Measurements from ENCODE around the gene ADAM12. TPM values are rescaled to one million over a fixed set of nuclear protein-coding genes. Genes with fewer than 3 reads are reported as not detected.

The ADAM12 gene
- total RNA-seq, 2 experiments from 2014 or later, result 1.2 to 1.5 TPM

- ChIA-PET POLR2A (no interaction called here), CTCF (no interaction called here)
- Histone ChIP-seq H3K4me3 (ENCODE audit: low read length) (no peak overlapping the region), H3K4me1 (ENCODE audit: insufficient read depth, low read length) (no peaks in the 10 kb centered on the region), H3K9me3 (ENCODE audit: control insufficient read depth in 1 of 2, insufficient read depth in 1 of 2, low read length in 2 of 2) (peaks cover 0 to 5% of the 10 kb centered on the region in 2 experiments), H3K27me3 (ENCODE audit: control insufficient read depth in 1 of 2, insufficient read depth in 2 of 2, low read length in 2 of 2) (no peaks in the 10 kb centered on the region), H3K36me3 (ENCODE audit: insufficient read depth, low read length) (no peaks in the 10 kb centered on the region), H3K27ac (ENCODE audit: low read depth in 1 of 2, low read length in 2 of 2) (no peak overlapping the region)
- no peak for DNase-seq
- no peak for ATAC-seq (ENCODE audit: poor library complexity)
- Mint-ChIP-seq H3K4me1 (ENCODE audit: low read depth) (no peaks in the 10 kb centered on the region), H3K27ac (no peak overlapping the region), H3K4me3 (no peak overlapping the region), H3K9me3 (no peaks in the 10 kb centered on the region), H3K27me3 (no peaks in the 10 kb centered on the region), H3K36me3 (ENCODE audit: low read depth) (no peaks in the 10 kb centered on the region)
- no peak for TF ChIP-seq CTCF (IDR thresholded peaks at IDR 0.05)
- intact Hi-C loops (cut with DNase I, micrococcal nuclease), result no loop called here
Measured at GRCh38 chr10:126272526-126272925, 115.8 kb downstream of the ADAM12 start.

- Mint-ChIP-seq H3K27ac (no peak overlapping the region), H3K27me3 (no peaks in the 10 kb centered on the region), H3K4me1 (ENCODE audit: low read depth) (no peaks in the 10 kb centered on the region), H3K4me3 (no peak overlapping the region), H3K36me3 (ENCODE audit: low read depth) (no peaks in the 10 kb centered on the region), H3K9me3 (no peaks in the 10 kb centered on the region)
- Histone ChIP-seq H3K27ac (ENCODE audit: low read depth in 1 of 2, low read length in 2 of 2) (no peak overlapping the region), H3K9me3 (ENCODE audit: control insufficient read depth in 1 of 2, insufficient read depth in 1 of 2, low read length in 2 of 2) (peaks cover 0 to 10% of the 10 kb centered on the region in 2 experiments), H3K36me3 (ENCODE audit: insufficient read depth, low read length) (no peaks in the 10 kb centered on the region), H3K27me3 (ENCODE audit: control insufficient read depth in 1 of 2, insufficient read depth in 2 of 2, low read length in 2 of 2) (no peaks in the 10 kb centered on the region), H3K4me3 (ENCODE audit: low read length) (no peak overlapping the region), H3K4me1 (ENCODE audit: insufficient read depth, low read length) (no peaks in the 10 kb centered on the region)
- ChIA-PET CTCF (no interaction called here), POLR2A (no interaction called here)
- intact Hi-C loops (cut with DNase I, micrococcal nuclease), result no loop called here
- no peak for DNase-seq
- TF ChIP-seq CTCF (IDR thresholded peaks at IDR 0.05), result no peak
- ATAC-seq (ENCODE audit: poor library complexity), result no peak
Measured at GRCh38 chr10:126270111-126270510, 118.2 kb downstream of the ADAM12 start.

GRCh38 chr10:126268013-126268920 is 120.0 kb downstream of the ADAM12 start:
- Mint-ChIP-seq H3K27me3 (no peaks in the 10 kb centered on the region), H3K4me1 (ENCODE audit: low read depth) (no peaks in the 10 kb centered on the region), H3K36me3 (ENCODE audit: low read depth) (no peaks in the 10 kb centered on the region), H3K9me3 (no peaks in the 10 kb centered on the region), H3K27ac (no peak overlapping the region), H3K4me3 (no peak overlapping the region)
- ChIA-PET CTCF (no interaction called here), POLR2A (no interaction called here)
- intact Hi-C loops (cut with DNase I, micrococcal nuclease), result no loop called here
- peaks cover 0 to 10% of the 10 kb centered on the region in 2 experiments for H3K9me3 ChIP-seq (ENCODE audit: control insufficient read depth in 1 of 2, insufficient read depth in 1 of 2, low read length in 2 of 2)
- no peak overlapping the region for H3K4me3 ChIP-seq (ENCODE audit: low read length)
- ATAC-seq (ENCODE audit: poor library complexity) (no peak), DNase-seq (no peak)
- no peak for TF ChIP-seq CTCF (IDR thresholded peaks at IDR 0.05)
- H3K27me3 ChIP-seq (ENCODE audit: control insufficient read depth in 1 of 2, insufficient read depth in 2 of 2, low read length in 2 of 2), result no peaks in the 10 kb centered on the region
- no peaks in the 10 kb centered on the region for H3K36me3 ChIP-seq (ENCODE audit: insufficient read depth, low read length)
- H3K4me1 ChIP-seq (ENCODE audit: insufficient read depth, low read length), result no peaks in the 10 kb centered on the region
- H3K27ac ChIP-seq (ENCODE audit: low read depth in 1 of 2, low read length in 2 of 2), result no peak overlapping the region

Data from CD4-positive, alpha-beta T cell (primary cell).